GM12878 (cell line): Measurements from ENCODE around the gene CLDN19. TPM values are rescaled to one million over a fixed set of nuclear protein-coding genes. Genes with fewer than 3 reads are reported as not detected.

Experiments used
- ATAC-seq: fragments of 200-7000 bp; cut with Tn5 transposase; 3 replicates; pipeline ENCODE4 v1.9.1; 2020; ENCODE audit warnings: mild to moderate bottlenecking, moderate library complexity
- BruUV-seq: library from RNA; stranded (reverse); fragments of 400-500 nt; replicated peaks from 2 replicates; lab custom pipeline; 2021; lab: Mats Ljungman, UMichigan
- CTCF ChIA-PET: fragments of 300-600 bp; sonication (Branson Sonifier 250); formaldehyde crosslinking; extraction: SDS; loops from one replicate; lab custom pipeline; 2021; ENCODE audit warnings: inconsistent platforms; lab: Yijun Ruan, JAX
- POLR2A ChIA-PET: fragments of 350-600 bp; formaldehyde crosslinking; extraction: SDS; loops from one replicate; lab custom pipeline; 2021; ENCODE audit warnings: inconsistent platforms; lab: Charles Lee
- RAD21 ChIA-PET: fragments of 300-600 bp; sonication (Branson Sonifier 250); formaldehyde crosslinking; loops from one replicate; lab custom pipeline; 2023; ENCODE audit warnings: antibody characterized with exemption; ENCODE audit not compliant: unreplicated experiment; lab: Charles Lee
- SMC1A ChIA-PET: fragments of 300-600 bp; sonication (Branson Sonifier 250); formaldehyde crosslinking; loops from one replicate; lab custom pipeline; 2023; ENCODE audit not compliant: unreplicated experiment, uncharacterized antibody; lab: Charles Lee
- DNase-seq: peaks from one replicate; pipeline ENCODE4 v3.0.0-alpha.2; 2011; ENCODE audit warnings: low read depth, low spot score
- FAIRE-seq: peaks from 3 replicates; lab custom pipeline; 2011; peaks lifted over from hg19 to GRCh38; lab: Jason Lieb, UNC
- H2AFZ ChIP-seq: 2 replicates; pipeline ENCODE4 v1.6.0; 2011; ENCODE audit warnings: low read depth, low read length, control low read depth; ENCODE audit not compliant: control insufficient read depth
- H3K27ac ChIP-seq: 2 replicates; pipeline ENCODE4 v1.5.1; 2011; ENCODE audit warnings: control low read depth; ENCODE audit not compliant: control insufficient read depth, insufficient read depth
- H3K27me3 ChIP-seq, 2 experiments: replicated peaks in 1 of 2; 2 replicates each; pipeline versions ENCODE4 v1.6.0 to v1.6.1; 2011; ENCODE audit warnings: low read length in 1 of 2; ENCODE audit not compliant: control insufficient read depth in 2 of 2, insufficient read depth in 2 of 2
- H3K36me3 ChIP-seq, 2 experiments: 2 replicates each; pipeline ENCODE4 v1.5.1; 2011; ENCODE audit warnings: low read length in 1 of 2; ENCODE audit not compliant: control insufficient read depth in 2 of 2, insufficient read depth in 2 of 2
- H3K4me1 ChIP-seq: 2 replicates; pipeline ENCODE4 v1.6.1; 2011; ENCODE audit warnings: mild to moderate bottlenecking, low read length, moderate library complexity, mixed read lengths; ENCODE audit not compliant: control insufficient read depth, insufficient read depth
- H3K4me2 ChIP-seq: 2 replicates; pipeline ENCODE4 v1.6.0; 2011; ENCODE audit warnings: control low read depth; ENCODE audit not compliant: control insufficient read depth, insufficient read depth
- H3K4me3 ChIP-seq: fragments of 200-600 bp; sonication (generic); 2 replicates; pipeline ENCODE4 v1.5.1; 2016
- H3K79me2 ChIP-seq: 2 replicates; pipeline ENCODE4 v1.6.0; 2011; ENCODE audit warnings: low read length; ENCODE audit not compliant: control insufficient read depth, insufficient read depth
- H3K9ac ChIP-seq: 2 replicates; pipeline ENCODE4 v1.8.0; 2011; ENCODE audit warnings: low read length, control low read depth, mixed read lengths; ENCODE audit not compliant: control insufficient read depth, insufficient read depth
- H3K9me3 ChIP-seq: replicated peaks from 3 replicates; pipeline ENCODE4 v1.5.1; 2011; ENCODE audit warnings: mild to moderate bottlenecking, low read length; ENCODE audit not compliant: control insufficient read depth, insufficient read depth
- H4K20me1 ChIP-seq: 2 replicates; pipeline ENCODE4 v1.6.0; 2011; ENCODE audit not compliant: control insufficient read depth, insufficient read depth
- CTCF ChIP-seq, 3 experiments: IDR thresholded peaks in 2 of 3; conservative IDR thresholded peaks in 1 of 3; 2 replicates each; pipeline ENCODE4 v1.5.1; 2011; ENCODE audit warnings: low read depth in 3 of 3, low read length in 3 of 3, mild to moderate bottlenecking in 3 of 3, control low read depth in 2 of 3, moderate library complexity in 2 of 3, inconsistent platforms in 1 of 3, mixed read lengths in 1 of 3; ENCODE audit not compliant: control insufficient read depth in 2 of 3, insufficient read depth in 1 of 3; ENCODE audit errors: extremely low read depth in 1 of 3
- ETV6 ChIP-seq, 2 experiments: fragments of 450-650 bp in 1 of 2; IDR thresholded peaks in 1 of 2; conservative IDR thresholded peaks in 1 of 2; 2 replicates each; pipeline ENCODE4 v1.6.1; 2014; ENCODE audit warnings: antibody characterized with exemption in 1 of 2, borderline replicate concordance in 1 of 2, low read depth in 1 of 2, mild to moderate bottlenecking in 1 of 2, moderate library complexity in 1 of 2
- FOXK2 ChIP-seq: fragments of 450-650 bp; IDR thresholded peaks from 2 replicates; pipeline ENCODE4 v1.6.1; 2017; ENCODE audit warnings: mild to moderate bottlenecking, moderate library complexity
- HDGF ChIP-seq: fragments of 450-650 bp; IDR thresholded peaks from 2 replicates; pipeline ENCODE4 v1.6.1; 2016; ENCODE audit warnings: antibody characterized with exemption
- LARP7 ChIP-seq: fragments of 450-650 bp; IDR thresholded peaks from 2 replicates; pipeline ENCODE4 v1.6.1; 2017; ENCODE audit warnings: mild to moderate bottlenecking
- MYB ChIP-seq: fragments of 150-350 bp; IDR thresholded peaks from 2 replicates; pipeline ENCODE4 v1.6.1; 2014; ENCODE audit warnings: mild to moderate bottlenecking, low read depth, low read length, borderline replicate concordance
- NFYB ChIP-seq: IDR thresholded peaks from 2 replicates; pipeline ENCODE4 v1.6.1; 2011; ENCODE audit warnings: low read depth, mild to moderate bottlenecking, low read length, improper control_type of control experiment, moderate library complexity; ENCODE audit not compliant: insufficient read depth
- SMAD5 ChIP-seq: IDR thresholded peaks from 2 replicates; pipeline ENCODE4 v1.6.1; 2016; ENCODE audit warnings: antibody characterized with exemption, low read depth
- SMARCA5 ChIP-seq: fragments of 450-650 bp; IDR thresholded peaks from 2 replicates; pipeline ENCODE4 v1.6.1; 2017; ENCODE audit warnings: mild to moderate bottlenecking
- TARDBP ChIP-seq: IDR thresholded peaks from 2 replicates; pipeline ENCODE4 v1.6.1; 2016; ENCODE audit warnings: borderline replicate concordance
- ZBTB33 ChIP-seq: fragments of 450-650 bp; IDR thresholded peaks from 2 replicates; pipeline ENCODE4 v1.6.1; 2017; ENCODE audit warnings: mild to moderate bottlenecking
- WGBS: methylation state at CpG from one replicate; pipeline ENCODE4 v1.1.6; 2016; ENCODE audit warnings: low lambda C conversion rate; ENCODE audit not compliant: insufficient replicate concordance, insufficient coverage; ENCODE audit errors: missing lambda C conversion rate; 5-methylcytosine and 5-hydroxymethylcytosine counted together
- in situ Hi-C: fragments of 300-500 bp; cut with MboI; formaldehyde crosslinking; loops from 9 replicates; pipeline ENCODE4 v1.14.3; 2018; ENCODE audit warnings: mixed read lengths
- intact Hi-C: fragments of 100-400 bp; cut with micrococcal nuclease; formaldehyde crosslinking; loops from one replicate; pipeline ENCODE4 v1.14.2; 2022; ENCODE audit not compliant: unreplicated experiment
- polyA plus RNA-seq, 11 experiments: library from polyadenylated mRNA; depleted of rRNA in 4 of 11; unstranded in 6 of 11; stranded (reverse) in 5 of 11; fragments of >200 nt; fragmentation: Nextera tagmentation in 4 of 11; fragmentation: Illumina TruSeq in 1 of 11; extraction: Ambion mirVana in 4 of 11; extraction: Trizol in 1 of 11; gene quantifications; 1 replicate in 1 of 11; 2 replicates in 10 of 11; pipeline versions ENCODE4 v1.2.1 to v1.2.3, GENCODE V29; 2011 to 2016; ENCODE audit warnings: inconsistent platforms in 2 of 11, missing spikeins in 2 of 11, low read depth in 1 of 11
- total RNA-seq, 4 experiments: library from RNA; depleted of rRNA in 3 of 4; stranded (reverse); fragments of >200 nt in 3 of 4; fragmentation: Illumina TruSeq in 1 of 4; extraction: Trizol in 1 of 4; gene quantifications; 2 replicates each; pipeline versions ENCODE4 v1.2.1 to v1.2.3, GENCODE V29; 2013 to 2021

Gene CLDN19
- total and polyA plus RNA-seq, 10 of the 15 experiments (the other 5 are each of a cell fraction or from before 2014, with no cell fraction given) = not detected

- ChIA-PET RAD21 (interaction anchor here (1.7 to 4.3 kb wide), 3 partner anchors 10 to 110 kb away, joined by 5 to 25 read pairs (median 20); partner anchors contain the start of genes ERMAP, PPIH and SVBP), SMC1A (interaction anchor here (1.0 to 4.0 kb wide), 5 partner anchors 8 to 305 kb away, joined by 3 to 21 read pairs (median 4); no protein-coding TSS in a partner anchor), POLR2A (interaction anchor here (0.6 to 3.8 kb wide), 11 partner anchors 9 to 882 kb away, joined by 3 to 53 read pairs (median 4); partner anchors contain the start of genes CFAP57, EBNA1BP2, ERMAP and KDM4A), CTCF (interaction anchor here (1.0 to 6.5 kb wide), 9 partner anchors 9 to 424 kb away, joined by 3 to 28 read pairs (median 6); partner anchors contain the start of gene ZNF691)
- BruUV-seq = TSS peak; percentile 73
- Histone ChIP-seq H2AFZ (no peak overlapping the region), H3K4me2 (peak overlapping the region; percentile 90), H3K9ac (peak overlapping the region; percentile 84), H3K79me2 (peaks cover 64% of the 10 kb centered on the region), H3K36me3 (0 out of 4 replicates have a peak, but pooled peaks cover 0 to 6% of the 10 kb centered on the region in 2 experiments), H3K27me3 (no peaks in the 10 kb centered on the region), H3K27ac (peak overlapping the region; percentile 84), H3K4me1 (peaks cover 4% of the 10 kb centered on the region; the same call in 1 of the 2 replicates), H3K4me3 (peak overlapping the region; percentile 84), H4K20me1 (no peaks in the 10 kb centered on the region), H3K9me3 (no peaks in the 10 kb centered on the region)
- DNase-seq = no peak
- no peak for ATAC-seq
- TF ChIP-seq SMARCA5 = no peak
- in situ Hi-C loops (no loop called here), intact Hi-C loops (loop anchor here (5.0 kb wide), 2 partner anchors 79 to 86 kb away; partner anchors contain the start of genes YBX1 and ZNF691)
- 71% methylated on average over 2 of the region's 2 CpGs for WGBS
- FAIRE-seq = no peak
Observed at GRCh38 chr1:42768172-42768571, 28.1 kb upstream of the CLDN19 start.

GRCh38 chr1:42767510-42768000, 27.5 kb upstream of the CLDN19 start:
- ChIA-PET SMC1A (interaction anchor here (0.8 to 4.0 kb wide), 13 partner anchors 9 to 306 kb away, joined by 3 to 21 read pairs (median 4); partner anchors contain the start of genes PPIH, YBX1 and ZNF691), POLR2A (interaction anchor here (0.6 to 3.8 kb wide), 25 partner anchors 9 to 885 kb away, joined by 3 to 53 read pairs (median 4); partner anchors contain the start of genes CFAP57, EBNA1BP2, ERMAP and KDM4A), RAD21 (interaction anchor here (1.0 to 4.3 kb wide), 12 partner anchors 11 to 423 kb away, joined by 3 to 25 read pairs (median 6); partner anchors contain the start of genes CCDC30, ERMAP, PPIH and SVBP), CTCF (interaction anchor here (0.6 to 6.5 kb wide), 15 partner anchors 9 to 306 kb away, joined by 3 to 28 read pairs (median 4); partner anchors contain the start of gene ZNF691)
- FAIRE-seq (no peak), DNase-seq (no peak), ATAC-seq (peak; percentile 43)
- in situ Hi-C loops = no loop called here
- H3K4me3 ChIP-seq = peak overlapping the region; percentile 84
- no peaks in the 10 kb centered on the region for H3K27me3 ChIP-seq
- peak overlapping the region; percentile 90 for H3K4me2 ChIP-seq
- H3K4me1 ChIP-seq = peaks cover 4% of the 10 kb centered on the region; the same call in 1 of the 2 replicates
- no peaks in the 10 kb centered on the region for H3K9me3 ChIP-seq
- no peaks in the 10 kb centered on the region for H4K20me1 ChIP-seq
- H3K27ac ChIP-seq = peak overlapping the region; percentile 84
- 6% methylated on average over 15 of the region's 23 CpGs for WGBS
- peaks cover 64% of the 10 kb centered on the region for H3K79me2 ChIP-seq
- H3K36me3 ChIP-seq = 0 out of 4 replicates have a peak, but pooled peaks cover 0 to 6% of the 10 kb centered on the region in 2 experiments
- BruUV-seq = no TSS peak
- peak overlapping the region; percentile 84 for H3K9ac ChIP-seq
- intact Hi-C loops = loop anchor here (2.0 to 5.0 kb wide), 3 partner anchors 49 to 85 kb away; partner anchors contain the start of genes ERMAP, SVBP, YBX1 and ZNF691
- H2AFZ ChIP-seq = peak overlapping the region; percentile 86
- TF ChIP-seq NFYB = no peak
- TF ChIP-seq CTCF (IDR thresholded peaks at IDR 0.05 in 2 of 3, conservative IDR thresholded peaks at IDR 0.05 in 1 of 3; ENCODE audit: control insufficient read depth in 2 of 3, extremely low read depth in 1 of 3, insufficient read depth in 1 of 3, low read depth in 3 of 3, low read length in 3 of 3) = no peak
- no peak for TF ChIP-seq MYB
- no peak for TF ChIP-seq ETV6 (conservative IDR thresholded peaks at IDR 0.05 in 1 of 2, IDR thresholded peaks at IDR 0.05 in 1 of 2; ENCODE audit: borderline replicate concordance in 1 of 2, low read depth in 1 of 2)
- TF ChIP-seq SMAD5 = no peak
- no peak for TF ChIP-seq FOXK2
- TF ChIP-seq TARDBP = 0 out of 2 replicates have a peak, but pooled peaks have one; percentile 7
- no peak for TF ChIP-seq HDGF
- peak; percentile 79 for TF ChIP-seq LARP7
- TF ChIP-seq ZBTB33 = no peak
